Retinal pigment epithelial cell (primary cell): Measurements from ENCODE around the gene TRIM59.
A peak's percentile ranks its signal among the peaks of the same experiment; 100 is the strongest.

Experiments
- DNase-seq: peaks from one replicate; pipeline ENCODE4 v3.0.0-alpha.2; 2010; ENCODE audit warnings: low read depth
- H3K4me3 ChIP-seq: 2 replicates; pipeline ENCODE4 v1.5.1; 2011; ENCODE audit warnings: mild to moderate bottlenecking, low read length, control low read depth, moderate library complexity
- TF ChIP-seq, protein P1 (sequence below): conservative IDR thresholded peaks from 2 replicates; pipeline ENCODE4 v1.5.1; 2011; ENCODE audit warnings: low read depth, low read length, control low read depth, inconsistent platforms

Gene TRIM59

DNA sequence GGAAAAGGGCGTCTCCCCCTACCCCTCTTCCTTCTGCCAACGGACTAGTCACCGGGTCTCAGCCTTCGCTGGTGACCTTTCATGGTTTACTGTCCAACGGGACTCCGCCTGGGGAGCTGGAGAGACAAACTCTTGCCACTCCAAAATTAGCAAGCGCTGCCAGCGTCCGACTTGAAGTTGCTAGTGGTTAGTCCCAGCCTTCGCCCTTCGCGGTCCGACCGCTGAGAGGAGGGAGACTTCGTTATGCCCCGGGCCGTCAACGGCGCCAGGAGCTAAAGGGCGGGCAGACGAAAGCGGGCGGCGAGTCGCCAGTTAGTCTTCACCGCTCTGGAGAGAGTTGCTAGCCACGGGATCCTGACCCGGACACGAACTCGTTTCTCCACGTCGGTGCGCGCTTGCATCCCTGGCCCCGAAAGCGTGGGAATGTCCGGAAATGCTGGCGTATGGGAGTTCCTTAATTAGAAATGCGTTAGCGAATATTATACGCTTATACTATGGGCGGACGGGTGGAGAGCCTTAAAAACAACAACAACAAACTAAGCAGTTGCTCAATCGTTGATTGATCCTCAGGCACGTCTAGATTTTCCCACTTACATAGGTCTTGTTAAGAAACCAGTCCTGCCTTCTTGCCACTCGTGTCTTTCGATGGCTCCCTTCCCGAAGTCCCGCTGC, 49.4 kb downstream of the TRIM59 start:
- peak overlapping the region; percentile 97 for H3K4me3 ChIP-seq
- TF ChIP-seq, protein P1, sequence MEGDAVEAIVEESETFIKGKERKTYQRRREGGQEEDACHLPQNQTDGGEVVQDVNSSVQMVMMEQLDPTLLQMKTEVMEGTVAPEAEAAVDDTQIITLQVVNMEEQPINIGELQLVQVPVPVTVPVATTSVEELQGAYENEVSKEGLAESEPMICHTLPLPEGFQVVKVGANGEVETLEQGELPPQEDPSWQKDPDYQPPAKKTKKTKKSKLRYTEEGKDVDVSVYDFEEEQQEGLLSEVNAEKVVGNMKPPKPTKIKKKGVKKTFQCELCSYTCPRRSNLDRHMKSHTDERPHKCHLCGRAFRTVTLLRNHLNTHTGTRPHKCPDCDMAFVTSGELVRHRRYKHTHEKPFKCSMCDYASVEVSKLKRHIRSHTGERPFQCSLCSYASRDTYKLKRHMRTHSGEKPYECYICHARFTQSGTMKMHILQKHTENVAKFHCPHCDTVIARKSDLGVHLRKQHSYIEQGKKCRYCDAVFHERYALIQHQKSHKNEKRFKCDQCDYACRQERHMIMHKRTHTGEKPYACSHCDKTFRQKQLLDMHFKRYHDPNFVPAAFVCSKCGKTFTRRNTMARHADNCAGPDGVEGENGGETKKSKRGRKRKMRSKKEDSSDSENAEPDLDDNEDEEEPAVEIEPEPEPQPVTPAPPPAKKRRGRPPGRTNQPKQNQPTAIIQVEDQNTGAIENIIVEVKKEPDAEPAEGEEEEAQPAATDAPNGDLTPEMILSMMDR = no peak
- no peak for DNase-seq

DNA sequence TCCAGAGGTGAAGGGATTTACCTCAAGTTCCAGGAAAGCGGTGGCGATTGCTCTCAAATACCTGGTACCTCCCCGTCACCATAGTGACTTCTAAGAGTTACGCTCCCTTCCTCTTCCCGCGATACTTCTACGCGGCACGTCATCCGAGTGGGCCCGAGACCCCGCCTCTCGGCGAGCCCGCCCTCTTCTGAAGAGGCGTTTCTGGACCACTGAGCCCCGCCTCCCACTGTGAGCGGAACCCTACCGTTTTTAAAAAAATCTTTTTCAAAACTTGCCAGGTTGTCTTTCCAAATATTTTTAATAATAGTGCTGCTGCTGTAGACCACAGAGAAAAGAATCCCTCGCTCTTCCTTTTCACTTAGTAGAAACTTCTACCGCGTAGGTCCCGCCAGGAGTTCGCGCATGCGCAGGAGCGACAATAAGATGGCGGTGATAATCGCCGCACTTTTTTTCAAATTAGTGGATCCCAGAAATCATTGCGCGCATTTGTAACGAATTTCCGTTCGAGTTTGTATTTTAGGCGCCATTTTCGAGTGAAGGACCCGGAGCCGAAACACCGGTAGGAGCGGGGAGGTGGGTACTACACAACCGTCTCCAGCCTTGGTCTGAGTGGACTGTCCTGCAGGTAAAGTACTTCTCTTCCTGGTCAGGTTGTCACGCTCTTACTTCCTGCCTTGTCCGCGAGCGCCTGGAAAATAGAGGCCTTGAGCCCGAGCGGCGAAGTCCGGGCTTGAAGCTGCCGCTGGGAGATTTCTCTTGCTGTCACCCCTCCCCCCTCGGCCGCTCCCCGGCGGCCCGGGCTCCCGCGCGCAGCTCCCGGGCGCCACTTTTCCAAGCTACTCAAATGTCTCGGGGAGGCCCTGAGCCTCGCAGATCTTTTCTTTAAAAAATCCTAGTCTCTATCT, 50.2 kb downstream of the TRIM59 start, which contains the start of the genes IFT80 and SMC4:
TSS of gene IFT80 (minus strand) at position 101 of the 905 bp plus-strand sequence. CDS start 14,625 bp downstream, outside the sequence.
TSS of gene SMC4 (plus strand) at position 526 of the 905 bp plus-strand sequence. CDS start 1,177 bp downstream, outside the sequence.
- TF ChIP-seq, protein P1 = no peak
- DNase-seq = peak; percentile 89
- H3K4me3 ChIP-seq = peak within 1 kb of the TSS; percentile 97

DNA sequence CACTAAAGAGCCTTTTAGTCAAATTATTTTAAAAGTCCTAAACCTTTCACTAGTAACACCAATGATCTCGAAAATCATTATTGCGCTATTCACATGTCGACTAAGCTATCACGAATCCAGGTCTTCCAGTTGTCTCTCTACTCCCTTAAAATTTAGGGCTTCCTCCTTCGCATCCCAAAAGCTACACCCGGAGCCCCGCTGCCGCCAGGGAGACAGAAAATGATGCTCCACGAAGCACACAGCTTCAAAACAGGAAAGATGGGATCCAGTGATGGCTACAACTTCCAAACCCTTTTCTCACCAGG, 50.8 kb downstream of the TRIM59 start:
- DNase-seq = no peak
- H3K4me3 ChIP-seq = peak overlapping the region; percentile 97
- TF ChIP-seq, protein P1 = no peak

DNA sequence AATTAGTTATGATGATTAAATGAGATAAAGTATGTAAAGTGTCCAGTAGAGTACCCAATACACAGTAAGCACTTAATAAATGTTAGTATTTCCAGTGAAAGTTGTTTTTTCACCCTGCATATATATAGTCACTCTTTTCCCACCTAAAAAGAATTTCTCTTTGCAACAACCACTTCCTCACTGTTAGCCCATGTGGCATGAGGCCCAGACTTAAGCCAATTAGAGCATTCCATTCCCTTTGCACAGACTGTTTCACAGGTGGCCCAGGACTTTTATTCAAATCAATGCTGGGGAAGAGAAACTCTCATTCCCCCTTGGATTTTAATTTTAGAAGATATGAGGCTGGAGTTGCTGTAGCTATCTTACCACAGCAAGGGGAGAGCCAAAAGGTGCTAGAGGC, 54.3 kb downstream of the TRIM59 start:
- TF ChIP-seq, protein P1 = no peak
- peak overlapping the region; percentile 2 for H3K4me3 ChIP-seq
- peak; percentile 92 for DNase-seq

DNA sequence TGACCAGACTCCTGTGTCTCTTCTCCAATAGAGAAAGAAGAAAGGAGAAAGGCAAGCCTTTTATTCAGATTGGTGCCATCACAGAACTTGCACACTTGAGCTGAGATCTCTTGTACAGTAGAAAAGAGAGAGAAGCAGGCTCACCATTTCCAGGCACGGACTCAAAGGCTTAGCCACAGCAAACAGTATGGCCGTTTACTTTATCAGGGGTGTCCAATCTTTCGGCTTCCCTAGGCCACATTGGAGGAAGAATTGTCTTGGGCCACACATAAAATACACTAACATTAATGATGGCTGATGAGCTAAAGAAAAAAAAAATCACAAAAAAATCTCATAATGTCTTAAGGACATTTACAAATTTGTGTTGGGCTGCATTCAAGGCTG, 55.6 kb downstream of the TRIM59 start:
- H3K4me3 ChIP-seq = no peak overlapping the region
- DNase-seq = no peak
- TF ChIP-seq, protein P1 = no peak

DNA sequence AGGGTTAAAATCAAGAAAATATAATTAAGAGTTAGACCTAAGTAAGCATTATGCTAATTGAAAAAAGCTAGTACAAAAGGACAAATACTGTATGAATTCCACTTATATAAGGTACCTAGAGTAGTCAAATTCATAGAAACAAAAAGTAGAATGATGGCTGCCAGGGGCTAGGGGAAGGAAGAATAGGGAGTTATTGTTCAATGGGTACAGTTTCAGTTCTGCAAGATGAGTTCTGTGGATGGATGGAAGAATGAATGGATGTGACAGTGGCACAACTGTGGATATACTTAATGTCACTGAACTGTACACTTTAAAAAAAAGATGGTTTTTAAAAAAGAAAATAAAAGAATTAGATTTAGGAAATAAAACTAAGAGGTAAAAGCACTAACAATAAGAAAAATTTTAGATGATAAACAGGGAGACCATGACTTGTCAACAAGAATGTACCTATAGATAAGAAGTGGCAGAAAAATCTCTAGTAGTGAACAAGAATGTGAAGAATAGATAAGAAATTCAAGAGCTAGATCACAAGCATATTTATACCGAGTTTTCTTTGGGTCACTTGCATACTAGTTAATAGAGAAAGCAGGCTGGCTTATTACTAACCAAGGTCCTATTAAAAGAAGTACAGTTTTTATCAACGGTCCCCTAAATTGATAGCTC, 56.1 kb downstream of the TRIM59 start:
- no peak overlapping the region for H3K4me3 ChIP-seq
- no peak for DNase-seq
- TF ChIP-seq, protein P1 = no peak
